Spleen (tissue), 7 donors: ENCODE measurements around the gene GABRG3.

Experiments
- CTCF ChIP-seq, 11 experiments: fragments of 200-600 bp in 7 of 11; fragments of 450-650 bp in 4 of 11; sonication (generic) in 4 of 11; IDR thresholded peaks in 8 of 11; conservative IDR thresholded peaks in 3 of 11; 1 replicate in 7 of 11; 2 replicates in 4 of 11; pipeline versions ENCODE4 v1.4.0 to v1.8.0; 2016 to 2021; ENCODE audit warnings: antibody characterized with exemption in 11 of 11, inconsistent platforms in 4 of 11, mild to moderate bottlenecking in 1 of 11
- POLR2A ChIP-seq, 3 donors: fragments of 450-650 bp; IDR thresholded peaks; one replicate each; pipeline ENCODE4 v1.5.1; 2017; ENCODE audit warnings: antibody characterized with exemption in 3 of 3, mild to moderate bottlenecking in 1 of 3
- POLR2AphosphoS5 ChIP-seq, 3 donors: sonication (generic); formaldehyde crosslinking; IDR thresholded peaks; one replicate each; pipeline ENCODE4 v1.5.1; 2017; ENCODE audit warnings: antibody characterized with exemption in 3 of 3
- donor health status: DM: no; HTN: no; CAD: no; lungs with moderate emphysema.
- donor health status: DM: no; HTN: no; CAD: no.
- donor health status: DM: no; HTN: no; CAD: no.

GRCh38 chr15:27506752-27507151, 535.8 kb downstream of the GABRG3 start:
- TF ChIP-seq CTCF (IDR thresholded peaks at IDR 0.05 in 8 of 11, conservative IDR thresholded peaks at IDR 0.05 in 3 of 11), result no peak
- no peak for TF ChIP-seq POLR2A (IDR thresholded peaks at IDR 0.05)
- TF ChIP-seq POLR2AphosphoS5 (IDR thresholded peaks at IDR 0.05), result no peak
